HG03108 (cell line): ENCODE data around the gene DDIT4.
A peak's percentile ranks its signal among the peaks of the same experiment; 100 is the strongest.
"Not testable (repeated sequence)": the region's sequence is repeated elsewhere in the genome, so short reads cannot be mapped to it uniquely, and the experiment has no call there.

ENCODE experiments used
- ATAC-seq: cut with Tn5 transposase; IDR thresholded peaks from one replicate; pipeline ENCODE4 v1.9.1; 2021; ENCODE audit warnings: moderate library complexity; ENCODE audit not compliant: unreplicated experiment

Gene DDIT4

GRCh38 chr10:72249176-72249862, 24.4 kb upstream of the DDIT4 start:
- not testable (repeated sequence) for ATAC-seq

- ATAC-seq, result no peak
These were observed 23.1 kb upstream of the DDIT4 start for GRCh38 chr10:72250666-72251065.

GRCh38 chr10:72251635-72252034, 22.1 kb upstream of the DDIT4 start:
- ATAC-seq, result no peak

GRCh38 chr10:72252972-72253371, 20.8 kb upstream of the DDIT4 start:
- no peak for ATAC-seq

- ATAC-seq, result no peak
These were observed 20.1 kb upstream of the DDIT4 start for GRCh38 chr10:72253578-72253977.

GRCh38 chr10:72254813-72255568, 18.7 kb upstream of the DDIT4 start:
- ATAC-seq, result no peak

- no peak for ATAC-seq
These were observed 17.6 kb upstream of the DDIT4 start for GRCh38 chr10:72255977-72256729.

GRCh38 chr10:72257051-72257892, 16.5 kb upstream of the DDIT4 start:
- ATAC-seq, result no peak

GRCh38 chr10:72258617-72259016, 15.1 kb upstream of the DDIT4 start:
- no peak for ATAC-seq

- ATAC-seq, result no peak
These were observed 14.1 kb upstream of the DDIT4 start for GRCh38 chr10:72259491-72260238.

GRCh38 chr10:72260239-72260975, 13.3 kb upstream of the DDIT4 start:
- peak; percentile 54 for ATAC-seq

- peak; percentile 34 for ATAC-seq
These were observed 12.5 kb upstream of the DDIT4 start for GRCh38 chr10:72260976-72261783.

GRCh38 chr10:72261784-72262404, 11.8 kb upstream of the DDIT4 start:
- ATAC-seq, result peak; percentile 6

GRCh38 chr10:72263613-72264241, 10.0 kb upstream of the DDIT4 start:
- no peak for ATAC-seq

GRCh38 chr10:72264536-72264935, 9.2 kb upstream of the DDIT4 start:
- ATAC-seq, result no peak

- ATAC-seq, result no peak
These were observed 8.2 kb upstream of the DDIT4 start for GRCh38 chr10:72265508-72265907.

- ATAC-seq, result no peak
These were observed 7.5 kb upstream of the DDIT4 start for GRCh38 chr10:72265990-72266865.
